ENCODE results near the gene TTC23.

The TTC23 gene

GRCh38 chr15:99226802-99227201, 22.6 kb downstream of the TTC23 start:
- no peaks in the 10 kb centered on the region for H3K27me3 ChIP-seq (replicated peaks; ENCODE audit: control insufficient read depth, insufficient read depth, low read length)
- no peak overlapping the region for H3K9ac ChIP-seq (ENCODE audit: low read length)
- H3K36me3 ChIP-seq (ENCODE audit: control insufficient read depth, insufficient read depth, low read length, severe bottlenecking), result peaks cover 61% of the 10 kb centered on the region
- H3K4me1 ChIP-seq (ENCODE audit: control insufficient read depth, insufficient read depth, low read length), result no peaks in the 10 kb centered on the region
- no peaks in the 10 kb centered on the region for H3K9me3 ChIP-seq (ENCODE audit: control insufficient read depth, low read length)
- DNase-seq (ENCODE audit: low read depth), result peak; percentile 37
- H3K4me3 ChIP-seq (ENCODE audit: low read length), result no peak overlapping the region

GRCh38 chr15:99224372-99225214, 24.8 kb downstream of the TTC23 start:
- no peak for DNase-seq (ENCODE audit: low read depth)
- H3K27me3 ChIP-seq (replicated peaks; ENCODE audit: control insufficient read depth, insufficient read depth, low read length), result no peaks in the 10 kb centered on the region
- no peak overlapping the region for H3K9ac ChIP-seq (ENCODE audit: low read length)
- H3K9me3 ChIP-seq (ENCODE audit: control insufficient read depth, low read length), result no peaks in the 10 kb centered on the region
- H3K4me1 ChIP-seq (ENCODE audit: control insufficient read depth, insufficient read depth, low read length), result no peaks in the 10 kb centered on the region
- H3K4me3 ChIP-seq (ENCODE audit: low read length), result no peak overlapping the region
- H3K36me3 ChIP-seq (ENCODE audit: control insufficient read depth, insufficient read depth, low read length, severe bottlenecking), result peaks cover 78% of the 10 kb centered on the region

- Histone ChIP-seq H3K4me1 (ENCODE audit: control insufficient read depth, insufficient read depth, low read length) (peaks cover 7% of the 10 kb centered on the region), H3K9me3 (ENCODE audit: control insufficient read depth, low read length) (no peaks in the 10 kb centered on the region), H3K27me3 (replicated peaks; ENCODE audit: control insufficient read depth, insufficient read depth, low read length) (no peaks in the 10 kb centered on the region), H3K4me3 (ENCODE audit: low read length) (no peak overlapping the region), H3K36me3 (ENCODE audit: control insufficient read depth, insufficient read depth, low read length, severe bottlenecking) (peaks cover 23% of the 10 kb centered on the region), H3K9ac (ENCODE audit: low read length) (no peak overlapping the region)
- peak; percentile 90 for DNase-seq (ENCODE audit: low read depth)
These were observed 36.1 kb downstream of the TTC23 start for GRCh38 chr15:99213187-99213811.

GRCh38 chr15:99212406-99212805, 37.0 kb downstream of the TTC23 start:
- H3K9ac ChIP-seq (ENCODE audit: low read length), result no peak overlapping the region
- DNase-seq (ENCODE audit: low read depth), result peak; percentile 19
- H3K27me3 ChIP-seq (replicated peaks; ENCODE audit: control insufficient read depth, insufficient read depth, low read length), result no peaks in the 10 kb centered on the region
- H3K9me3 ChIP-seq (ENCODE audit: control insufficient read depth, low read length), result no peaks in the 10 kb centered on the region
- no peak overlapping the region for H3K4me3 ChIP-seq (ENCODE audit: low read length)
- peaks cover 14% of the 10 kb centered on the region for H3K36me3 ChIP-seq (ENCODE audit: control insufficient read depth, insufficient read depth, low read length, severe bottlenecking)
- H3K4me1 ChIP-seq (ENCODE audit: control insufficient read depth, insufficient read depth, low read length), result peaks cover 7% of the 10 kb centered on the region

GRCh38 chr15:99211926-99212325, 37.5 kb downstream of the TTC23 start:
- H3K36me3 ChIP-seq (ENCODE audit: control insufficient read depth, insufficient read depth, low read length, severe bottlenecking), result peaks cover 12% of the 10 kb centered on the region
- peaks cover 7% of the 10 kb centered on the region for H3K4me1 ChIP-seq (ENCODE audit: control insufficient read depth, insufficient read depth, low read length)
- H3K9me3 ChIP-seq (ENCODE audit: control insufficient read depth, low read length), result no peaks in the 10 kb centered on the region
- H3K27me3 ChIP-seq (replicated peaks; ENCODE audit: control insufficient read depth, insufficient read depth, low read length), result no peaks in the 10 kb centered on the region
- no peak overlapping the region for H3K4me3 ChIP-seq (ENCODE audit: low read length)
- H3K9ac ChIP-seq (ENCODE audit: low read length), result no peak overlapping the region
- peak; percentile 11 for DNase-seq (ENCODE audit: low read depth)

GRCh38 chr15:99210334-99210733, 39.0 kb downstream of the TTC23 start:
- Histone ChIP-seq H3K27me3 (replicated peaks; ENCODE audit: control insufficient read depth, insufficient read depth, low read length) (no peaks in the 10 kb centered on the region), H3K9me3 (ENCODE audit: control insufficient read depth, low read length) (peaks cover 5% of the 10 kb centered on the region), H3K9ac (ENCODE audit: low read length) (no peak overlapping the region), H3K4me1 (ENCODE audit: control insufficient read depth, insufficient read depth, low read length) (peaks cover 7% of the 10 kb centered on the region), H3K4me3 (ENCODE audit: low read length) (no peak overlapping the region), H3K36me3 (ENCODE audit: control insufficient read depth, insufficient read depth, low read length, severe bottlenecking) (peaks cover 10% of the 10 kb centered on the region)
- no peak for DNase-seq (ENCODE audit: low read depth)

GRCh38 chr15:99209326-99209725, 40.1 kb downstream of the TTC23 start:
- H3K27me3 ChIP-seq (replicated peaks; ENCODE audit: control insufficient read depth, insufficient read depth, low read length), result no peaks in the 10 kb centered on the region
- DNase-seq (ENCODE audit: low read depth), result no peak
- peaks cover 6% of the 10 kb centered on the region for H3K36me3 ChIP-seq (ENCODE audit: control insufficient read depth, insufficient read depth, low read length, severe bottlenecking)
- no peak overlapping the region for H3K9ac ChIP-seq (ENCODE audit: low read length)
- peaks cover 5% of the 10 kb centered on the region for H3K9me3 ChIP-seq (ENCODE audit: control insufficient read depth, low read length)
- H3K4me3 ChIP-seq (ENCODE audit: low read length), result no peak overlapping the region
- H3K4me1 ChIP-seq (ENCODE audit: control insufficient read depth, insufficient read depth, low read length), result peaks cover 7% of the 10 kb centered on the region

- no peak for DNase-seq (ENCODE audit: low read depth)
- H3K9me3 ChIP-seq (ENCODE audit: control insufficient read depth, low read length), result peaks cover 5% of the 10 kb centered on the region
- H3K4me3 ChIP-seq (ENCODE audit: low read length), result no peak overlapping the region
- H3K9ac ChIP-seq (ENCODE audit: low read length), result no peak overlapping the region
- peaks cover 7% of the 10 kb centered on the region for H3K4me1 ChIP-seq (ENCODE audit: control insufficient read depth, insufficient read depth, low read length)
- peaks cover 6% of the 10 kb centered on the region for H3K36me3 ChIP-seq (ENCODE audit: control insufficient read depth, insufficient read depth, low read length, severe bottlenecking)
- no peaks in the 10 kb centered on the region for H3K27me3 ChIP-seq (replicated peaks; ENCODE audit: control insufficient read depth, insufficient read depth, low read length)
These were observed 41.7 kb downstream of the TTC23 start for GRCh38 chr15:99207672-99208071.

- H3K27me3 ChIP-seq (replicated peaks; ENCODE audit: control insufficient read depth, insufficient read depth, low read length), result no peaks in the 10 kb centered on the region
- peaks cover 5% of the 10 kb centered on the region for H3K9me3 ChIP-seq (ENCODE audit: control insufficient read depth, low read length)
- no peak for DNase-seq (ENCODE audit: low read depth)
- peaks cover 25% of the 10 kb centered on the region for H3K36me3 ChIP-seq (ENCODE audit: control insufficient read depth, insufficient read depth, low read length, severe bottlenecking)
- no peak overlapping the region for H3K4me3 ChIP-seq (ENCODE audit: low read length)
- H3K9ac ChIP-seq (ENCODE audit: low read length), result no peak overlapping the region
- H3K4me1 ChIP-seq (ENCODE audit: control insufficient read depth, insufficient read depth, low read length), result no peaks in the 10 kb centered on the region
These were observed 47.2 kb downstream of the TTC23 start for GRCh38 chr15:99202176-99202552.

- Histone ChIP-seq H3K9me3 (ENCODE audit: control insufficient read depth, low read length) (peaks cover 5% of the 10 kb centered on the region), H3K4me3 (ENCODE audit: low read length) (no peak overlapping the region), H3K27me3 (replicated peaks; ENCODE audit: control insufficient read depth, insufficient read depth, low read length) (no peaks in the 10 kb centered on the region), H3K36me3 (ENCODE audit: control insufficient read depth, insufficient read depth, low read length, severe bottlenecking) (peaks cover 28% of the 10 kb centered on the region), H3K4me1 (ENCODE audit: control insufficient read depth, insufficient read depth, low read length) (no peaks in the 10 kb centered on the region), H3K9ac (ENCODE audit: low read length) (no peak overlapping the region)
- DNase-seq (ENCODE audit: low read depth), result no peak
These were observed 47.8 kb downstream of the TTC23 start for GRCh38 chr15:99201408-99202175.

- H3K9me3 ChIP-seq (ENCODE audit: control insufficient read depth, low read length), result no peaks in the 10 kb centered on the region
- H3K36me3 ChIP-seq (ENCODE audit: control insufficient read depth, insufficient read depth, low read length, severe bottlenecking), result peaks cover 31% of the 10 kb centered on the region
- no peak overlapping the region for H3K4me3 ChIP-seq (ENCODE audit: low read length)
- DNase-seq (ENCODE audit: low read depth), result no peak
- H3K4me1 ChIP-seq (ENCODE audit: control insufficient read depth, insufficient read depth, low read length), result no peaks in the 10 kb centered on the region
- no peaks in the 10 kb centered on the region for H3K27me3 ChIP-seq (replicated peaks; ENCODE audit: control insufficient read depth, insufficient read depth, low read length)
- no peak overlapping the region for H3K9ac ChIP-seq (ENCODE audit: low read length)
These were observed 51.5 kb downstream of the TTC23 start for GRCh38 chr15:99197856-99198255.
